Stomach (tissue), 4 donors: Measurements from ENCODE around the gene TNFRSF11A.

Experiments
- EP300 ChIP-seq: sonication (generic); formaldehyde crosslinking; IDR thresholded peaks from one replicate; pipeline ENCODE4 v1.6.1; 2017; ENCODE audit warnings: antibody characterized with exemption
- POLR2A ChIP-seq, 4 donors: fragments of 450-650 bp; IDR thresholded peaks; one replicate each; pipeline ENCODE4 v1.6.1; 2016; ENCODE audit warnings: antibody characterized with exemption in 4 of 4, control low read depth in 2 of 4, mild to moderate bottlenecking in 1 of 4, moderate library complexity in 1 of 4
- TF ChIP-seq, protein P1 (sequence below), 7 experiments: fragments of 450-650 bp in 4 of 7; fragments of 200-600 bp in 3 of 7; sonication (generic) in 3 of 7; IDR thresholded peaks; one replicate each; pipeline ENCODE4 v1.5.1; 2016 to 2019; ENCODE audit warnings: antibody characterized with exemption in 7 of 7, control low read depth in 2 of 7, mild to moderate bottlenecking in 1 of 7

DNA sequence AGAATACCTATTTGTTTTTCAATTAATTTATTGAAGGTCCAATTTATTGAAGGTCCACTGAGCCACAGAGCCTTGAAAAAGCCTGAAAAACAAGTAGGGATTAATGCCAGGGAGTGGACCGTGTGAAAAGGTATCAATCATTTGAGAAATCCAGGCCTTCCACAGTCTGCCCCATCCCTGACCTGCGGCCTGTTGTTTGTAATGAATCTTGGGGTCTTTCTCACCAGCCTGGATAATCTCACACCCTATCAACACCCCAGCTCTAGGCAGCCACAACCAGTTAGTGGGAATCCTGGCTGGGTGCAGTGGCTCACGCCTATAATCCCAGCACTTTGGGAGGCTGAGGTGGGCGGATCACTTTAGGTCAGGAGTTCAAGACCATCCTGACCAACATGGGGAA is 47.8 kb downstream of the TNFRSF11A start:
- TF ChIP-seq, protein P1, sequence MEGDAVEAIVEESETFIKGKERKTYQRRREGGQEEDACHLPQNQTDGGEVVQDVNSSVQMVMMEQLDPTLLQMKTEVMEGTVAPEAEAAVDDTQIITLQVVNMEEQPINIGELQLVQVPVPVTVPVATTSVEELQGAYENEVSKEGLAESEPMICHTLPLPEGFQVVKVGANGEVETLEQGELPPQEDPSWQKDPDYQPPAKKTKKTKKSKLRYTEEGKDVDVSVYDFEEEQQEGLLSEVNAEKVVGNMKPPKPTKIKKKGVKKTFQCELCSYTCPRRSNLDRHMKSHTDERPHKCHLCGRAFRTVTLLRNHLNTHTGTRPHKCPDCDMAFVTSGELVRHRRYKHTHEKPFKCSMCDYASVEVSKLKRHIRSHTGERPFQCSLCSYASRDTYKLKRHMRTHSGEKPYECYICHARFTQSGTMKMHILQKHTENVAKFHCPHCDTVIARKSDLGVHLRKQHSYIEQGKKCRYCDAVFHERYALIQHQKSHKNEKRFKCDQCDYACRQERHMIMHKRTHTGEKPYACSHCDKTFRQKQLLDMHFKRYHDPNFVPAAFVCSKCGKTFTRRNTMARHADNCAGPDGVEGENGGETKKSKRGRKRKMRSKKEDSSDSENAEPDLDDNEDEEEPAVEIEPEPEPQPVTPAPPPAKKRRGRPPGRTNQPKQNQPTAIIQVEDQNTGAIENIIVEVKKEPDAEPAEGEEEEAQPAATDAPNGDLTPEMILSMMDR (IDR thresholded peaks at IDR 0.05): no peak
- TF ChIP-seq POLR2A (IDR thresholded peaks at IDR 0.05) (no peak), EP300 (no peak)
